OCI-M1 (cell line): ENCODE results near the gene STK38.
A peak's percentile ranks its signal among the peaks of the same experiment; 100 is the strongest.

Experiments
- DNase-seq: peaks from one replicate; lab custom pipeline; 2025; lab: John Stamatoyannopoulos, UW

STK38 gene

DNA sequence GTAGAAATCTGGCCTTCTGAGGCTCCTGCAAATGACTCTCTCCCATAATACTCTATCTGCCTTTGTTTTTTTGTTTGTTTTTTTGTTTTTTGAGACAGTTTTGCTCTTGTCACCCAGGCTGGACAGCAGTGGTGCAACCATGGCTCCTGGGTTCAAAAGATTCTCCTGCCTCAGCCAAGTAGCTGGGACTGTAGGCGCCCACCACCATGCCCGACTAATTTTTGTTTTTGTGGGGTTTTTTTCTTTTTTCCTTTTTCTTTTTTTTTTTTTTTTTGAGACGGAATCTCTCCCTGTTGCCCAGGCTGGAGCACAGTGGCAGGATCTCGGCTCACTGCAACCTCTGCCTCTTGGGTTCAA lies 16.6 kb upstream of the STK38 start:
- no peak for DNase-seq

DNA sequence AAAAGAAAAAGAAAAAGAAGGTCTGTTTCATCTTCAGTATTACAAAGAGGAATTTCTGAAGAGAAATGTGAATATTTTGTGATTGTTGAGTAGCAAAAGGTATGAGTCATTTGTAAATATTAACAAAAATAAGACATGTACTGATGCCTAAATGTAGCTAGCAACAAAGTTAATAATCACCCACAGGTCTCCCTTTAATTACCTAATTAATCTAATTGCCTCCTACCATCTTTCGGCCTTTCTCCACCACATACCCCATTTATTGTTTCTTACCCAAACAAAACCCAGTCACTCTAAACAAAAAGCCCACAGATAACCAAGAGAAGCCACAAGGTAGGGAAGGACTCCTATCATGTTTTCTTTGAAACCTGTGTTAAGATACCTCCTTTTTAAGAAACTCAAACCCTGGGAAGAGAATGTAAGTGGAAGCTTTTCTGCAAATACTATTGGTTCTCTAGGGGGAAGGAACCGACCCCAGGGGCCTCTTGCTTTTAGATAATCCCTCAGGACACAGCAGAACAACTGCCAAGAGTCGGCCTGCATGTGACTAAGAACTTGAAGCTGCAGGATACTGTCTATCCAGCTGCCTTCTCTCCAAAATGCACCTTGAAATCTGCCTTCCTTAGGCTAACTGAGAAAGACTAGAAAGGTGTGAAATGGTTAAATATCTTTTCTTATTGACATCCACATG lies 16.1 kb upstream of the STK38 start:
- peak; percentile 34 for DNase-seq

- no peak for DNase-seq
Observed at GRCh38 chr6:36560822-36561221, 13.5 kb upstream of the STK38 start.

DNA sequence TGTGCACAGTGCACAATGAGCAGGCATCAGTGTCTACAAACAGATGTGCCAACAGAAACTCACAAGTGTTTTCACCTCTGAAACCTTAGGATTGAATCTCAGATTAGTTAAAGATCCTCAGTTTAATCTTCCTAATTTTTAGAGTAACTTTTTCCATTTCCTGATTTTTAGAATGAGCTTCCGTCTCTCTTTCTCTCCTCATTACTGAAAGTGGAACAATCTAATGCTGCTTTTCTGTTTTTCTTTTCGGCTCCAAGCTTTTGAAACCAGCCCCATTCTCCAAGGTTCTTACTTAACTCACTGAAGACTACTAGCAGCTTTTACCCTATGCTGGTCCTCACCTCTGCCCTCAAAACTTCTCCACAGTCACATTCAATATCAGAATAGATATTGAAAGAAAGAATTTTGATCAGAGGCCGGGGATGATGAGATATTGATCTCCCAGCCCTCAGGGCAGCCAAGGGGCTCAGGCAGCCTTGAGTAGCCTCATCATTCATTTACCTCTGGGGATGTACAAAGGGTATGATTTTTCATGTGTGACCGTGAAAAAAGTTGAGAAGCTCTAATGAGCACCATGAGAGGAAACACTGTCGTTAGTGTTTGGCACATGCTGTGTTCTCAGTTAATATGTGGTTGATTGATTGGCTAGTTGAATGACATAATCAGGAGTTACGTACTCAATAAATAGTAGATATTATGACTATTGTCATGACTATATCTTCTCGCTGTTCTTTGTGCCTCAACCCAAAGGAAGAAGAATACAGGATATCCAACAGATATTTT lies 11.9 kb upstream of the STK38 start:
- no peak for DNase-seq

GRCh38 chr6:36556281-36556680 lies 9.0 kb upstream of the STK38 start:
- DNase-seq: no peak

DNA sequence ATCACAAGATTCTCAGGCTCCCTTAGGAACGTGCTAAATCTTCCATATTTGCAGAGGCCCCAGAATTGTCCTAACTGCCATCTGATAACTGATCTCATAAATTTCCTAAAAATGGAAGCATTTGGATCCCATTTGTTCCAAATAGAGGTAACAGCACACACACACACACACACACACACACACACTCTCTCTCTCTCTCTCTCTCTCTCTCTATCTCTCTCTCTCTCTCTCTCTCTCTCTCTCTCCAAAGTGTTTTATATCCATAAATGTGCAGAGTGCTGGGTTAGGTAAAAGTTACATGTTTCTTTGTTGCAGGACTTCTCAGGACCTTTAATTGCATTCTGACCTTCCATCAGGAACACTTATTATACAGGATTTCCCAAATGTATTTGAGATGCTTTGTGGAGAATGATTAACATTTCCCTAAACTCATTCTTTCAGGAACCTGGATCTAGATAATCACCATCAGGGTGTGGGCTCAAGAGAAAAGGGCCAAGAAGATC lies 8.5 kb upstream of the STK38 start:
- no peak for DNase-seq

GRCh38 chr6:36550473-36551000 lies 3.3 kb upstream of the STK38 start:
- no peak for DNase-seq

GRCh38 chr6:36548401-36548743 lies 1.1 kb upstream of the STK38 start:
- no peak for DNase-seq

GRCh38 chr6:36547646-36548400 lies 544 bp upstream of the STK38 start:
- peak; percentile 44 for DNase-seq

GRCh38 chr6:36546308-36546919 lies 865 bp downstream of the STK38 start:
- peak; percentile 73 for DNase-seq

DNA sequence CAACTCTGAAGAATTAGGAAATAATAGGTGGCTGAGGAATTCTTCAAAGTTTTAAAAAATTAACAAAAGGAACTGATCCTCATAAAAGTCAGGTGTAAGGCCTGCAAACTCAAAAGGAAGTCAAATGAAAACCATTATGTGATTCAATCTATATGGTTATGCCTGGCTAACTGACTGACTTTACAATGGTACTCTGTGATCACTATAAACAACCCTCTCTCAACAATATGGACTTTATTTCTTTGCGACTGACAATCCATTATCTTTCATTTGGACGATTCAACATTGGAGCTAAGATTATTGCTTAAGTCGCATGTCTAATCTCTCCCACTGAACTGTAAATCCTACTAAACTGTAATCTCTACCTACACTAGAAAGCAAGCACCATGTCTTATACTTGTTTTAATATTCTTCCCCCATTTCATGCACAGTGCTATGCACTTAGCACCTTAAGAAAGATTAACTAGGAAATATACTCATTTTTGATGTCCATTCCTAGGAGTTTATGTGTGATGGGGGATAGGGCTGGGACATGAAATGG lies 1.4 kb downstream of the STK38 start:
- DNase-seq: no peak

GRCh38 chr6:36544228-36544627 lies 3.1 kb downstream of the STK38 start:
- peak; percentile 49 for DNase-seq

DNA sequence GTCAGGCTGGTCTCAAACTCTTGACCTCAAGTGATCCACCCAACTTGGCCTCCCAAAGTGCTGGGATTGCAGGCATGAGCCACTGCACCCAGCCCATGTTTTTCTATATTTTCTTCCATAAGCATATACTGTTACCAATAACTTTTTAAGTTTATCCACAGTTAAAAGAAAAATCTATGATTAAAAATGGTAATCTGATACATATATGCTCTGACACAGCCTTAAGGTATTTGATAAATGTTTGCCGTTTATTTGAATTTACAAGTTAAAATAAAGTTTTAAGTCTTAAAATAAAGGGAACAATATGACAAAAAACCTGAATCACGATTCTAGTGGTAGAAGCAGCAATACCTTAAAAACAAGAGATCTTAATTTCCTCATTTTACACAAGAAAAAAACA lies 5.2 kb downstream of the STK38 start:
- DNase-seq: no peak

- no peak for DNase-seq
Observed at GRCh38 chr6:36539814-36540568, 7.3 kb downstream of the STK38 start.

- no peak for DNase-seq
Observed at GRCh38 chr6:36536873-36537547, 10.3 kb downstream of the STK38 start.

DNA sequence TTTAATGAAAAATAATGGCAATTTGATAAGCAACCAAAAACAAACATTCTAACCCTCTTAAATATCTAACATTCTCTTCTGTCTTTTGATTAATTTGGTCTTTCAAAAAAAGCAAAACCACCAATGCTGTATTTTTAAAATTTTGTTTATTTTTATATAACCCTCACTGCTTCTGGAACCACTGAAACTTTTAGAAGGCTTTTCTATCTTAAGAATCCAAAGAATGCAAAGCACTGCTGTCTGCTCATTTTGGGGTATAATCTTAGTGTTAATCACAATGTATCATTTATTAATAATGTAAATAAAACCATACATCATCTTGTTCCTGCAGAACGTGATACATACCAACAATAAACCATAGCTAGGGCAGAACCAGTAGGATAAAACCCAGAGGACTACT lies 14.0 kb downstream of the STK38 start:
- no peak for DNase-seq

GRCh38 chr6:36526066-36526465 lies 21.2 kb downstream of the STK38 start:
- DNase-seq: peak; percentile 80

DNA sequence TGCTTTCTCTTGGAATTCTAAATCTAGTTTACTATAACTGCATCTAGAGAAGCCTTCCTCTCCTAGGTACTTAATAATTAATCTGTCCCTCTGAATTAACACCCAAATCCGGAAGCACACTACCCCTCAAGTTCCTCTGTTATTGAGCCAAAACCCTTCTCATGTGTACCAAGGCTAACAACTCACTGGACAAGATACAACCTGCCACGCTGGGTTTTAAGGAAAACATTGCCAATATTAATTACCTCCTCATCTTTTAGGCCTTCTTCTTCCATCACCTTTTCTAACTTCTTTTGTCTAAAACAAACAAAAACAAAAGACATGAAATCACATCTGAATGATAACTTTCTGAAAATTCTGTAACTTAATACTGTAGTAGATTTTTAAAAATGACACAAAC lies 21.9 kb downstream of the STK38 start:
- DNase-seq: no peak

DNA sequence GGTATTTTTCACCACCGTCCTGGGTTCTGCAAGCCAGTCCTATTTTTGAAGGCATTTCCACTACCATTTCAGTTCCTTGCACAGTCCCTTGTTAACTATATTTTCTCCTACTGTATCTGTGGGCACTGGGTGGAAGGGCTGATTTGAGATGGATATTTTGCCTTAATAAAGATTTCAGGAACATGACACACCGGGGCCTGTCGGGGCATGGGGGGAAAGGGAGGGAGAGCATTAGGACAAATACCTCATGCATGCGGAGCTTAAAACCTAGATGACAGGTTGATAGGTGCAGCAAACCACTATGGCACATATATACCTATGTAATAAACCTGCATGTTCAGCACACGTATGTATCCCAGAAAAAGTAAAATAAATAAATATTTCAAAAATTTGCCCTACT lies 22.4 kb downstream of the STK38 start:
- DNase-seq: no peak

- DNase-seq: no peak
Observed at GRCh38 chr6:36523936-36524499, 23.3 kb downstream of the STK38 start.
